Transverse colon (tissue), 4 donors: ENCODE measurements around the gene EFEMP1. TPM values are rescaled to one million over a fixed set of nuclear protein-coding genes. Genes with fewer than 3 reads are reported as not detected.

ENCODE experiments used
- DNase-seq: peaks from one replicate; pipeline ENCODE4 v3.0.0-alpha.2; 2019
- H3K27ac ChIP-seq, 4 donors: fragments of 200-600 bp; sonication (generic); 2 replicates each; pipeline ENCODE4 v1.5.1; 2016 to 2018; ENCODE audit warnings: inconsistent platforms in 4 of 4
- H3K27me3 ChIP-seq: fragments of 200-600 bp; sonication (generic); 2 replicates; pipeline ENCODE4 v1.5.1; 2017; ENCODE audit warnings: inconsistent platforms
- H3K36me3 ChIP-seq, 4 donors: fragments of 200-600 bp; sonication (generic); 2 replicates each; pipeline ENCODE4 v1.5.1; 2017 to 2019; ENCODE audit warnings: inconsistent platforms in 4 of 4
- H3K4me1 ChIP-seq, 4 donors: fragments of 200-600 bp; sonication (generic); 2 replicates each; pipeline ENCODE4 v1.5.1; 2017 to 2020; ENCODE audit warnings: inconsistent platforms in 4 of 4
- H3K4me3 ChIP-seq, 4 donors: fragments of 200-600 bp; sonication (generic); 1 replicate in 1 of 4; 2 replicates in 3 of 4; pipeline versions ENCODE4 v1.5.1 to v1.6.1; 2017 to 2019; ENCODE audit warnings: inconsistent platforms in 4 of 4
- H3K9me3 ChIP-seq, 2 donors: fragments of 200-600 bp; sonication (generic); 2 replicates each; pipeline ENCODE4 v1.5.1; 2017 to 2019; ENCODE audit warnings: inconsistent platforms in 2 of 2
- EP300 ChIP-seq: sonication (generic); formaldehyde crosslinking; IDR thresholded peaks from one replicate; pipeline ENCODE4 v1.6.1; 2017; ENCODE audit warnings: antibody characterized with exemption, low read depth
- POLR2A ChIP-seq: fragments of 450-650 bp; IDR thresholded peaks from one replicate; pipeline ENCODE4 v1.6.1; 2016; ENCODE audit warnings: antibody characterized with exemption, mild to moderate bottlenecking, moderate library complexity
- POLR2AphosphoS5 ChIP-seq, 3 donors: sonication (generic); formaldehyde crosslinking; IDR thresholded peaks; one replicate each; pipeline ENCODE4 v1.6.1; 2016; ENCODE audit warnings: antibody characterized with exemption in 3 of 3
- WGBS, 2 donors: methylation state at CpG; one replicate each; pipeline ENCODE4 v1.1.5; 2018; ENCODE audit warnings: low coverage in 1 of 2; 5-methylcytosine and 5-hydroxymethylcytosine counted together
- in situ Hi-C, 4 donors: fragments of 200-750 bp; cut with MboI; loops; one replicate each; pipeline versions ENCODE4 v1.15.0 to v1.15.1; 2017; ENCODE audit warnings: low sequenced_read_pairs in 3 of 4, low pct_ligation_motif_present in 1 of 4, low pct_unique_long_range_greater_than_20kb in 1 of 4
- intact Hi-C: fragments of 100-400 bp; cut with DNase I; formaldehyde crosslinking; loops from one replicate; pipeline ENCODE4 v1.15.1; 2023; ENCODE audit warnings: low total_unique reads
- total RNA-seq, 4 donors: library from RNA; depleted of rRNA; stranded (reverse); fragments of >200 nt; gene quantifications; one replicate each; pipeline ENCODE4 v1.1.0, GENCODE V29; 2016
- TF ChIP-seq, protein P1 (sequence below), 5 experiments: fragments of 200-600 bp in 3 of 5; fragments of 450-650 bp in 2 of 5; sonication (generic) in 3 of 5; IDR thresholded peaks; 1 replicate in 2 of 5; 2 replicates in 3 of 5; pipeline ENCODE4 v1.5.1; 2016 to 2017; ENCODE audit warnings: antibody characterized with exemption in 5 of 5, inconsistent platforms in 3 of 5, mild to moderate bottlenecking in 2 of 5, moderate library complexity in 1 of 5

Gene EFEMP1
- total RNA-seq, 4 donors from 2014 or later: 12.0 to 34.8 (median 26.5) TPM

GRCh38 chr2:55864351-55865084 lies 59.1 kb downstream of the EFEMP1 start:
- no peak for DNase-seq
- TF ChIP-seq, protein P1, sequence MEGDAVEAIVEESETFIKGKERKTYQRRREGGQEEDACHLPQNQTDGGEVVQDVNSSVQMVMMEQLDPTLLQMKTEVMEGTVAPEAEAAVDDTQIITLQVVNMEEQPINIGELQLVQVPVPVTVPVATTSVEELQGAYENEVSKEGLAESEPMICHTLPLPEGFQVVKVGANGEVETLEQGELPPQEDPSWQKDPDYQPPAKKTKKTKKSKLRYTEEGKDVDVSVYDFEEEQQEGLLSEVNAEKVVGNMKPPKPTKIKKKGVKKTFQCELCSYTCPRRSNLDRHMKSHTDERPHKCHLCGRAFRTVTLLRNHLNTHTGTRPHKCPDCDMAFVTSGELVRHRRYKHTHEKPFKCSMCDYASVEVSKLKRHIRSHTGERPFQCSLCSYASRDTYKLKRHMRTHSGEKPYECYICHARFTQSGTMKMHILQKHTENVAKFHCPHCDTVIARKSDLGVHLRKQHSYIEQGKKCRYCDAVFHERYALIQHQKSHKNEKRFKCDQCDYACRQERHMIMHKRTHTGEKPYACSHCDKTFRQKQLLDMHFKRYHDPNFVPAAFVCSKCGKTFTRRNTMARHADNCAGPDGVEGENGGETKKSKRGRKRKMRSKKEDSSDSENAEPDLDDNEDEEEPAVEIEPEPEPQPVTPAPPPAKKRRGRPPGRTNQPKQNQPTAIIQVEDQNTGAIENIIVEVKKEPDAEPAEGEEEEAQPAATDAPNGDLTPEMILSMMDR (IDR thresholded peaks at IDR 0.05): no peak
- no peak for TF ChIP-seq POLR2A
- TF ChIP-seq EP300: no peak
- no peak for TF ChIP-seq POLR2AphosphoS5 (IDR thresholded peaks at IDR 0.05)
- 89 to 94% methylated on average over 2 to 6 of the region's 6 CpGs for WGBS, 2 donors
- no peaks in the 10 kb centered on the region for H3K27me3 ChIP-seq
- no peak overlapping the region for H3K27ac ChIP-seq
- H3K36me3 ChIP-seq: no peaks in the 10 kb centered on the region
- H3K4me3 ChIP-seq: no peak overlapping the region
- H3K4me1 ChIP-seq: no peaks in the 10 kb centered on the region
- no peaks in the 10 kb centered on the region for H3K9me3 ChIP-seq
- intact Hi-C loops (no loop called here), in situ Hi-C loops (no loop called here)

DNA sequence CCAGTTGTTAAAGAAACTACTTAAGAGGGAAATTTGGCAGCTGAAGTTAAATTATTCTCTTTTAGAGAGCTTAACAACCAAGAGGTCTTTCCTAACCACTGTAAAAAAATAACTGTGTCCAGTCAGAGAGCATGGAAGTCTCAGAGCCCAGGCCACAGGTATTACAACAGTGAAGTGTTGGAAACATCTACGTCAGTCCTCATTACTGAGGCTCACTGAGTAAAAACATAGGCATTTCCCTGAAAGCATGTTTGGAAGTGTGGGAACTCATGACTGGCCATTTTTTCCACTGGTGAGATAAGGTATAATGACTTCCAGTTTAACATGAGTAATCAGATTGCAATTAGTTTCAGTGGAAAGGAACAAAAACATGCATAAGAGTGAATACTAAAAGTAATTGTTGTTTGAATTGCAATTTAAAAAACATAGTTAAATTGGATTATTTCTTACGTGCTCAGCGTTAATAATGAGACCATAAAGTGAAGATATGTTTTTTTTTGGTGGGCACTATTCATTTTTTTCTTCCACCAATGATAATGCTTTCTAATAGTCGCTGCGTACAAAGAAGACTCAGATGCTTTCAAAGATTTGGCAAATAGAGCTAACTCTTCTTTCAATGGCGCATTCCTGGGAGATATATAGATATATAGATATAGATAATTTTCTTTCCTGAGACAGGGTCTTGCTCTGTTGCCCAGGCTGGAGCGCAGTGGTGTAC lies 60.8 kb downstream of the EFEMP1 start:
- peak overlapping the region; percentile 36 to 68 (median 56) for H3K27ac ChIP-seq
- in situ Hi-C loops (no loop called here), intact Hi-C loops (no loop called here)
- 80 to 89% methylated on average over 5 to 7 of the region's 7 CpGs for WGBS, 2 donors
- DNase-seq: no peak
- no peak overlapping the region for H3K4me3 ChIP-seq
- no peaks in the 10 kb centered on the region for H3K36me3 ChIP-seq
- no peaks in the 10 kb centered on the region for H3K27me3 ChIP-seq
- no peaks in the 10 kb centered on the region for H3K4me1 ChIP-seq
- peak; percentile 19 to 50 (median 23) for TF ChIP-seq POLR2AphosphoS5 (IDR thresholded peaks at IDR 0.05)
- TF ChIP-seq, protein P1 (IDR thresholded peaks at IDR 0.05): no peak
- no peaks in the 10 kb centered on the region for H3K9me3 ChIP-seq

- no peaks in the 10 kb centered on the region for H3K27me3 ChIP-seq
- DNase-seq: no peak
- in situ Hi-C loops (no loop called here), intact Hi-C loops (no loop called here)
- TF ChIP-seq POLR2AphosphoS5 (IDR thresholded peaks at IDR 0.05) (peak in 1 of 3 donors; percentile 16), EP300 (no peak)
- WGBS, 2 donors: 61 to 75% methylated on average over 3 of the region's 3 CpGs
- no peak overlapping the region for H3K4me3 ChIP-seq
- no peaks in the 10 kb centered on the region for H3K4me1 ChIP-seq
- no peaks in the 10 kb centered on the region for H3K36me3 ChIP-seq
- no peaks in the 10 kb centered on the region for H3K9me3 ChIP-seq
- H3K27ac ChIP-seq: peak overlapping the region; percentile 36 to 68 (median 56)
Observed at GRCh38 chr2:55862246-55862645, 61.3 kb downstream of the EFEMP1 start.

DNA sequence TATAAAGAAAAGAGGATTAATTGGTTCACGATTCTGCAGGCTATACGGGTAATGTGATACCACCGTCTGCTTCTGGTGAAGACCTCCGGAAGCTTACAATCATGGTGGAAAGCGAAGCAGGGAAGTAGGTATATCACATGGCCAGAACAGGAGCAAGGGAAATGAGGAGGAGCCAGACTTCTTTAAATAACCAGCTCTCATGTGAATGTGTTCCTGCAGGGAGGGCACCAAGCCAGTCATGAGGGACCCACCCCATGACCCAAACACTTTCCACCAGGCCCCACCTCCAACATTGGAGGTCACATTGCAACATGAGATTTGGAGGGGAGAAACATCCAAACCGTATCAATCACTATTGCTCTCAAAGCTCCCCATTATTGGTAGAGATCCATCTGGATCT lies 61.8 kb downstream of the EFEMP1 start:
- peak overlapping the region; percentile 36 to 59 (median 50) for H3K27ac ChIP-seq
- H3K36me3 ChIP-seq: no peaks in the 10 kb centered on the region
- no peak for TF ChIP-seq POLR2AphosphoS5 (IDR thresholded peaks at IDR 0.05)
- no peak for TF ChIP-seq POLR2A
- no peak for TF ChIP-seq EP300
- TF ChIP-seq, protein P1 (IDR thresholded peaks at IDR 0.05): no peak
- intact Hi-C loops: no loop called here
- WGBS, 2 donors: 84 to 90% methylated on average over 5 to 6 of the region's 6 CpGs
- H3K27me3 ChIP-seq: no peaks in the 10 kb centered on the region
- DNase-seq: no peak
- no peak overlapping the region for H3K4me3 ChIP-seq
- in situ Hi-C loops: no loop called here
- H3K9me3 ChIP-seq: no peaks in the 10 kb centered on the region
- no peaks in the 10 kb centered on the region for H3K4me1 ChIP-seq
